Measurements from ENCODE around the gene ARFGAP3.

Gene ARFGAP3

GRCh38 chr22:42833104-42833503 lies 24.0 kb downstream of the ARFGAP3 start:
- in situ Hi-C loops (cut with HindIII; ENCODE audit: low sequenced_read_pairs): no loop called here
- no peak for DNase-seq (ENCODE audit: low read depth, low spot score)
- no peak overlapping the region for H3K4me3 ChIP-seq (ENCODE audit: low read depth, low read length)
- no peak for TF ChIP-seq CTCF (IDR thresholded peaks at IDR 0.05; ENCODE audit: low read depth, low read length)

- in situ Hi-C loops (cut with HindIII; ENCODE audit: low sequenced_read_pairs): no loop called here
- no peak for DNase-seq (ENCODE audit: low read depth, low spot score)
- no peak for TF ChIP-seq CTCF (IDR thresholded peaks at IDR 0.05; ENCODE audit: low read depth, low read length)
- no peak overlapping the region for H3K4me3 ChIP-seq (ENCODE audit: low read depth, low read length)
Measured at GRCh38 chr22:42831712-42832111, 25.4 kb downstream of the ARFGAP3 start.

GRCh38 chr22:42830161-42830560 lies 26.9 kb downstream of the ARFGAP3 start:
- in situ Hi-C loops (cut with HindIII; ENCODE audit: low sequenced_read_pairs): no loop called here
- no peak overlapping the region for H3K4me3 ChIP-seq (ENCODE audit: low read depth, low read length)
- no peak for TF ChIP-seq CTCF (IDR thresholded peaks at IDR 0.05; ENCODE audit: low read depth, low read length)
- DNase-seq (ENCODE audit: low read depth, low spot score): no peak

- no peak for DNase-seq (ENCODE audit: low read depth, low spot score)
- in situ Hi-C loops (cut with HindIII; ENCODE audit: low sequenced_read_pairs): no loop called here
- TF ChIP-seq CTCF (IDR thresholded peaks at IDR 0.05; ENCODE audit: low read depth, low read length): no peak
- no peak overlapping the region for H3K4me3 ChIP-seq (ENCODE audit: low read depth, low read length)
Measured at GRCh38 chr22:42829302-42829701, 27.8 kb downstream of the ARFGAP3 start.

GRCh38 chr22:42825796-42826195 lies 31.3 kb downstream of the ARFGAP3 start:
- TF ChIP-seq CTCF (IDR thresholded peaks at IDR 0.05; ENCODE audit: low read depth, low read length): no peak
- H3K4me3 ChIP-seq (ENCODE audit: low read depth, low read length): no peak overlapping the region
- in situ Hi-C loops (cut with HindIII; ENCODE audit: low sequenced_read_pairs): no loop called here
- no peak for DNase-seq (ENCODE audit: low read depth, low spot score)

- no peak for DNase-seq (ENCODE audit: low read depth, low spot score)
- H3K4me3 ChIP-seq (ENCODE audit: low read depth, low read length): no peak overlapping the region
- no peak for TF ChIP-seq CTCF (IDR thresholded peaks at IDR 0.05; ENCODE audit: low read depth, low read length)
- in situ Hi-C loops (cut with HindIII; ENCODE audit: low sequenced_read_pairs): no loop called here
Measured at GRCh38 chr22:42821386-42821785, 35.7 kb downstream of the ARFGAP3 start.
